ENCODE data around the gene NR1I3. TPM values are rescaled to one million over a fixed set of nuclear protein-coding genes. Genes with fewer than 3 reads are reported as not detected.

NR1I3 gene
- total RNA-seq, 1 donor from 2014 or later, result not detected

- intact Hi-C loops (cut with DNase I), result no loop called here
- ATAC-seq (ENCODE audit: poor library complexity), result peak; percentile 45
- DNase-seq, result no peak
Observed at GRCh38 chr1:161185732-161186311, 52.2 kb downstream of the NR1I3 start.

DNA sequence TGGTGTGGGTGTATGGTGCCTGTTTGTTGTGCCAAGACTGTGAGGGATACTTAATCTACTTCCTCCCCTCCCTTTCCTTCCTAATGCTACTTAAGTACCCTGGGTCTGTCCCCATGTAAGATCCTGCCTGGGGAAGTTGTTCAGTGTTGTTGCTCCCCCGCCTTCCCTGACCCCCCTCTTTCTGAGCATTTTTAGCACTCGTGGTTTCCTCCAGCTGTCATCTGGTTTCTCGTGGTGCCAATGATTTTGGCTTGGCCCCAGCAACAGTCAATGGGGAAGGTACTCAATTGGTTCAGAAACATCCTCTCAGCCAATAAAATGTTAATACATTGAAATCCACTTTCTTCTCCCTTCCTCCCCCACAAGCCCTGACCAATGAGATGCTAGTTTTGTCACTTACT, 52.7 kb downstream of the NR1I3 start:
- DNase-seq, result peak; percentile 79
- ATAC-seq (ENCODE audit: poor library complexity), result peak; percentile 83
- intact Hi-C loops (cut with DNase I), result no loop called here

- ATAC-seq (ENCODE audit: poor library complexity) (no peak), DNase-seq (no peak)
- intact Hi-C loops (cut with DNase I), result no loop called here
Observed at GRCh38 chr1:161182214-161182613, 55.8 kb downstream of the NR1I3 start.

GRCh38 chr1:161180639-161181038, 57.4 kb downstream of the NR1I3 start:
- no peak for DNase-seq
- intact Hi-C loops (cut with DNase I), result no loop called here

GRCh38 chr1:161179698-161180097, 58.3 kb downstream of the NR1I3 start:
- intact Hi-C loops (cut with DNase I), result no loop called here
- no peak for ATAC-seq (ENCODE audit: poor library complexity)
- no peak for DNase-seq

More at GRCh38 chr1:161180639-161181038, 57.4 kb downstream of the NR1I3 start:
- no peak for ATAC-seq (ENCODE audit: poor library complexity)

Small RNAs within 50 kb of the gene (microRNA-seq; reads per million reads assigned to microRNA genes)
- gene MIR5187, result 1.9 reads per million

Other genes with a start within 250 kb of the NR1I3 start
- 10.1 TPM for gene F11R, start 217.1 kb downstream of the NR1I3 start, total RNA-seq
- 9.3 TPM for gene TSTD1, start 199.2 kb downstream of the NR1I3 start, total RNA-seq
- 28.4 TPM for gene USF1, start 192.2 kb downstream of the NR1I3 start, total RNA-seq
- 3.3 TPM for gene ARHGAP30, start 168.3 kb downstream of the NR1I3 start, total RNA-seq
- gene NECTIN4, start 148.6 kb downstream of the NR1I3 start, total RNA-seq, result not detected
- 4.7 TPM for gene KLHDC9, start 139.8 kb downstream of the NR1I3 start, total RNA-seq
- 62.3 TPM for gene PFDN2, start 120.2 kb downstream of the NR1I3 start, total RNA-seq
- 33.8 TPM for gene NIT1, start 120.1 kb downstream of the NR1I3 start, total RNA-seq
- gene DEDD, start 105.5 kb downstream of the NR1I3 start, total RNA-seq, result 26.6 TPM
- gene UFC1, start 84.2 kb downstream of the NR1I3 start, total RNA-seq, result 81.0 TPM
- gene USP21, start 78.7 kb downstream of the NR1I3 start, total RNA-seq, result 19.0 TPM
- 17.1 TPM for gene PPOX, start 71.8 kb downstream of the NR1I3 start, total RNA-seq
- 20.3 TPM for gene B4GALT3, start 60.7 kb downstream of the NR1I3 start, total RNA-seq
- gene ADAMTS4, start 39.1 kb downstream of the NR1I3 start, total RNA-seq, result 7.0 TPM
- gene NDUFS2, start 35.8 kb downstream of the NR1I3 start, total RNA-seq, result 308 TPM
- 21.5 TPM for gene FCER1G, start 22.9 kb downstream of the NR1I3 start, total RNA-seq
- gene APOA2, start 14.6 kb downstream of the NR1I3 start, total RNA-seq, result 1.2 TPM
- gene TOMM40L, start 12.1 kb downstream of the NR1I3 start, total RNA-seq, result 36.9 TPM
- 0.22 TPM for gene PCP4L1, start 20.5 kb upstream of the NR1I3 start, total RNA-seq
- 4.8 TPM for gene MPZ, start 71.8 kb upstream of the NR1I3 start, total RNA-seq
- gene SDHC, start 76.2 kb upstream of the NR1I3 start, total RNA-seq, result 422 TPM
- not detected for gene CFAP126, start 129.7 kb upstream of the NR1I3 start, total RNA-seq